ENCODE results near the gene RFX3.

RFX3 gene

GRCh38 chr9:3433754-3434153 lies 92.0 kb downstream of the RFX3 start:
- TF ChIP-seq CTCF (conservative IDR thresholded peaks at IDR 0.05) = no peak
- H3K27ac ChIP-seq = no peak overlapping the region

GRCh38 chr9:3433066-3433465 lies 92.7 kb downstream of the RFX3 start:
- 0 out of 2 replicates have a peak overlapping the region, but pooled peaks have one; percentile 46 for H3K27ac ChIP-seq
- no peak for TF ChIP-seq CTCF (conservative IDR thresholded peaks at IDR 0.05)

- peak overlapping the region; percentile 46 for H3K27ac ChIP-seq
- TF ChIP-seq CTCF (conservative IDR thresholded peaks at IDR 0.05) = no peak
Measured at GRCh38 chr9:3431890-3432289, 93.9 kb downstream of the RFX3 start.

- H3K27ac ChIP-seq = no peak overlapping the region
- TF ChIP-seq CTCF (conservative IDR thresholded peaks at IDR 0.05) = no peak
Measured at GRCh38 chr9:3419893-3420292, 105.9 kb downstream of the RFX3 start.

GRCh38 chr9:3415906-3416305 lies 109.9 kb downstream of the RFX3 start:
- no peak overlapping the region for H3K27ac ChIP-seq
- no peak for TF ChIP-seq CTCF (conservative IDR thresholded peaks at IDR 0.05)

- TF ChIP-seq CTCF (conservative IDR thresholded peaks at IDR 0.05) = no peak
- no peak overlapping the region for H3K27ac ChIP-seq
Measured at GRCh38 chr9:3413984-3414383, 111.8 kb downstream of the RFX3 start.

- no peak overlapping the region for H3K27ac ChIP-seq
- TF ChIP-seq CTCF (conservative IDR thresholded peaks at IDR 0.05) = no peak
Measured at GRCh38 chr9:3410461-3410860, 115.3 kb downstream of the RFX3 start.

- no peak overlapping the region for H3K27ac ChIP-seq
- TF ChIP-seq CTCF (conservative IDR thresholded peaks at IDR 0.05) = no peak
Measured at GRCh38 chr9:3409453-3409852, 116.3 kb downstream of the RFX3 start.
